WTC11 (cell line): ENCODE results near the gene ITPR2. TPM values are rescaled to one million over a fixed set of nuclear protein-coding genes. Genes with fewer than 3 reads are reported as not detected.

ENCODE experiments used
- ATAC-seq: fragments of 200-7000 bp; cut with Tn5 transposase; 2 replicates; pipeline ENCODE4 v1.10.0; 2021; ENCODE audit warnings: mild to moderate bottlenecking, moderate library complexity
- CTCF ChIA-PET: fragments of 300-600 bp; sonication (Branson Sonifier 250); formaldehyde crosslinking; loops from one replicate; lab custom pipeline; 2021; ENCODE audit warnings: antibody characterized with exemption; lab: Charles Lee
- POLR2A ChIA-PET: fragments of 350-600 bp; sonication (Branson Sonifier 250); formaldehyde crosslinking; loops from one replicate; lab custom pipeline; 2021; ENCODE audit warnings: antibody characterized with exemption; lab: Charles Lee
- DNase-seq: peaks from one replicate; pipeline ENCODE4 v3.0.0; 2021; ENCODE audit warnings: low spot score
- H3K27ac Mint-ChIP-seq: 2 replicates; pipeline ENCODE4 v1.8.0; 2021; ENCODE audit warnings: mixed read lengths
- H3K27me3 Mint-ChIP-seq: 2 replicates; pipeline ENCODE4 v1.8.0; 2021; ENCODE audit warnings: low read depth, mild to moderate bottlenecking, moderate library complexity, mixed read lengths
- H3K36me3 Mint-ChIP-seq: 2 replicates; pipeline ENCODE4 v1.8.0; 2021; ENCODE audit warnings: mixed read lengths
- H3K4me1 Mint-ChIP-seq: 2 replicates; pipeline ENCODE4 v1.8.0; 2022; ENCODE audit warnings: mixed read lengths
- H3K4me3 Mint-ChIP-seq: 2 replicates; pipeline ENCODE4 v1.8.0; 2021; ENCODE audit warnings: mild to moderate bottlenecking, moderate library complexity, mixed read lengths
- H3K9me3 Mint-ChIP-seq: 2 replicates; pipeline ENCODE4 v1.8.0; 2021; ENCODE audit warnings: mixed read lengths
- EMX1 ChIP-seq: fragments of 250-450 bp; sonication (Bioruptor Pico); IDR thresholded peaks from 2 replicates; pipeline ENCODE4 v1.8.0; 2021; ENCODE audit warnings: mild to moderate bottlenecking
- ESRRA ChIP-seq: sonication (generic); formaldehyde crosslinking; IDR thresholded peaks from 2 replicates; pipeline ENCODE4 v1.8.1; 2022; ENCODE audit warnings: mild to moderate bottlenecking, missing genetic modification reagents, borderline replicate concordance
- ETV6 ChIP-seq: sonication (generic); formaldehyde crosslinking; IDR thresholded peaks from 2 replicates; pipeline ENCODE4 v1.8.1; 2022; ENCODE audit warnings: mild to moderate bottlenecking, missing genetic modification reagents
- FOXK1 ChIP-seq: sonication (generic); formaldehyde crosslinking; IDR thresholded peaks from 2 replicates; pipeline ENCODE4 v1.8.0; 2022; ENCODE audit warnings: mild to moderate bottlenecking, moderate library complexity, missing genetic modification reagents
- GABPB1 ChIP-seq: sonication (generic); formaldehyde crosslinking; IDR thresholded peaks from 2 replicates; pipeline ENCODE4 v1.8.1; 2023; ENCODE audit warnings: mild to moderate bottlenecking, missing genetic modification reagents
- GRHL2 ChIP-seq: fragments of 250-450 bp; sonication (Bioruptor Pico); IDR thresholded peaks from 2 replicates; pipeline ENCODE4 v1.8.0; 2022; ENCODE audit warnings: mild to moderate bottlenecking, moderate library complexity; ENCODE audit not compliant: insufficient replicate concordance, severe bottlenecking
- GTF2I ChIP-seq: fragments of 250-450 bp; sonication (Bioruptor Pico); conservative IDR thresholded peaks from 2 replicates; pipeline ENCODE4 v1.4.0; 2021; ENCODE audit warnings: mild to moderate bottlenecking
- JAZF1 ChIP-seq: fragments of 250-450 bp; sonication (Bioruptor Pico); IDR thresholded peaks from 2 replicates; pipeline ENCODE4 v1.9.0; 2021; ENCODE audit warnings: moderate library complexity, mild to moderate bottlenecking, inconsistent platforms
- JUN ChIP-seq: sonication (generic); formaldehyde crosslinking; IDR thresholded peaks from 2 replicates; pipeline ENCODE4 v1.8.0; 2023; ENCODE audit warnings: mild to moderate bottlenecking, missing genetic modification reagents
- MXD4 ChIP-seq: fragments of 250-450 bp; sonication (Bioruptor Pico); IDR thresholded peaks from 2 replicates; pipeline ENCODE4 v1.8.0; 2021; ENCODE audit warnings: mild to moderate bottlenecking, moderate library complexity, borderline replicate concordance
- MYBL2 ChIP-seq: sonication (generic); formaldehyde crosslinking; IDR thresholded peaks from 2 replicates; pipeline ENCODE4 v1.8.1; 2023; ENCODE audit warnings: mild to moderate bottlenecking, moderate library complexity, missing genetic modification reagents
- NFYB ChIP-seq: sonication (generic); formaldehyde crosslinking; conservative IDR thresholded peaks from 2 replicates; pipeline ENCODE4 v1.8.0; 2022; ENCODE audit warnings: low read depth, missing genetic modification reagents
- NR2C2 ChIP-seq: sonication (generic); formaldehyde crosslinking; IDR thresholded peaks from 2 replicates; pipeline ENCODE4 v1.8.0; 2022; ENCODE audit warnings: mild to moderate bottlenecking, missing genetic modification reagents
- NR3C1 ChIP-seq: sonication (generic); formaldehyde crosslinking; conservative IDR thresholded peaks from 2 replicates; pipeline ENCODE4 v1.8.1; 2023; ENCODE audit warnings: low read depth, mild to moderate bottlenecking, missing genetic modification reagents
- SMAD4 ChIP-seq: sonication (generic); formaldehyde crosslinking; IDR thresholded peaks from 2 replicates; pipeline ENCODE4 v1.8.0; 2022; ENCODE audit warnings: mild to moderate bottlenecking, missing genetic modification reagents
- SOX15 ChIP-seq: fragments of 250-450 bp; sonication (Bioruptor Pico); IDR thresholded peaks from 2 replicates; pipeline ENCODE4 v1.9.0; 2021; ENCODE audit warnings: mild to moderate bottlenecking
- SP1 ChIP-seq: sonication (generic); formaldehyde crosslinking; conservative IDR thresholded peaks from 2 replicates; pipeline ENCODE4 v1.8.1; 2022; ENCODE audit warnings: missing genetic modification reagents
- ZNF317 ChIP-seq: sonication (generic); formaldehyde crosslinking; IDR thresholded peaks from 2 replicates; pipeline ENCODE4 v1.8.1; 2023; ENCODE audit warnings: low read depth, mild to moderate bottlenecking, moderate library complexity, missing genetic modification reagents, borderline replicate concordance
- ZNF416 ChIP-seq: fragments of 250-450 bp; sonication (Bioruptor Pico); IDR thresholded peaks from 2 replicates; pipeline ENCODE4 v1.9.0; 2021; ENCODE audit warnings: mild to moderate bottlenecking, inconsistent platforms
- ZNF423 ChIP-seq: fragments of 250-450 bp; sonication (Bioruptor Pico); IDR thresholded peaks from 2 replicates; pipeline ENCODE4 v2.1.2; 2022; ENCODE audit warnings: mild to moderate bottlenecking, moderate library complexity
- total RNA-seq: library from RNA; stranded (reverse); gene quantifications from 3 replicates; pipeline ENCODE4 v1.2.3, GENCODE V29; 2021
- TF ChIP-seq, protein P1 (sequence below): sonication (generic); formaldehyde crosslinking; IDR thresholded peaks from 2 replicates; pipeline ENCODE4 v1.8.1; 2023; ENCODE audit warnings: mild to moderate bottlenecking, missing genetic modification reagents, borderline replicate concordance
- TF ChIP-seq, protein P2 (sequence below): sonication (generic); formaldehyde crosslinking; IDR thresholded peaks from 2 replicates; pipeline ENCODE4 v1.8.0; 2022; ENCODE audit warnings: mild to moderate bottlenecking, missing genetic modification reagents
- TF ChIP-seq, protein P3 (sequence below): sonication (generic); formaldehyde crosslinking; IDR thresholded peaks from 2 replicates; pipeline ENCODE4 v1.8.1; 2023; ENCODE audit warnings: mild to moderate bottlenecking, missing genetic modification reagents, moderate library complexity
- TF ChIP-seq, protein P4 (sequence below): fragments of 200-600 bp; IDR thresholded peaks from 2 replicates; pipeline ENCODE4 v1.8.0; 2022; ENCODE audit warnings: antibody characterized with exemption
- TF ChIP-seq, protein P5 (sequence below): sonication (generic); formaldehyde crosslinking; conservative IDR thresholded peaks from 2 replicates; pipeline ENCODE4 v1.8.1; 2023; ENCODE audit warnings: mild to moderate bottlenecking, low read depth, missing genetic modification reagents, moderate library complexity

Gene ITPR2
- total RNA-seq, 1 experiment from 2014 or later: 50.7 TPM

DNA sequence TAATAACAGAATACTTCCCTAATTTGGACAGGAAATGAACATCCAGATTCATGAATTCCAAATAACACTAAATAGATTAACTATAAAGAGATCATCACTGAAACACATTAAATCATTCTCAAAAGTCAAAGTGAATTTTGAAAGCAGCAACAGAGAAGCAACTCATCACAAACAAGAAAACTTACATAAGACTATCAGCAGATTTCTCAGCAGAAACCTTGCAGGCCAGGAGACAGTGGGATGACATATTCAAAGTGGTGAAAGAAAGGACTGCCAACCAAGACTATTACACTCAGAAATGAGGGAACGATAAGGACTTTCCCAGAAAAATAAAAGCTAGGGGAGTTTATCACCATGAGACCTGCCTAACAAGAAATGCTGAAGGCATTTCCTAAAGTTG, 70.8 kb downstream of the ITPR2 start:
- no peak for DNase-seq
- TF ChIP-seq ETV6 (no peak), ZNF317 (CRISPR knock-in tag) (peak; percentile 93)
- CTCF ChIA-PET: no interaction called here

DNA sequence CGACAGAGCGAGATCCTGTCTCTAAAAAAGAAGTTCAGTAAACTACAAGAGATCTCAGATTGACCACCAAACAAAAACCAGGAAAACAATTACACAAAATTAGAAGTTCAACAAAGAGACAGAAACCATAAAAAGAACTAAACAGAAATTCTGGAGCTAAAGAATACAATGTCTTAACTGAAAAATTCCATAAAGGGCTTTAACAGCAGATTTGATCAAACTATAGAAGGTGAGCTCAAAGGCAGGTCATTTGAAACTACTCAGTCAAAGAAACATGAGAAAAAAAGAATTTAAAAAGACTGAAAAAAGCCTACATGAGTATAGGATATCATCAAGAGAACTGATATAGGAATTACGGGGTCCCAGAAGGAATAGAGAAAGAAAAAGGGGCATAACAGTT, 71.2 kb downstream of the ITPR2 start:
- no peak for DNase-seq
- Mint-ChIP-seq H3K4me3 (no peak overlapping the region), H3K9me3 (peaks cover 53% of the 10 kb centered on the region), H3K27ac (no peak overlapping the region), H3K27me3 (no peaks in the 10 kb centered on the region), H3K36me3 (peaks cover 44% of the 10 kb centered on the region), H3K4me1 (no peaks in the 10 kb centered on the region)
- POLR2A ChIA-PET: no interaction called here
- TF ChIP-seq FOXK1 (CRISPR knock-in tag) (no peak), MYBL2 (no peak), SP1 (CRISPR knock-in tag) (no peak), NR3C1 (CRISPR knock-in tag) (no peak), NFYB (CRISPR knock-in tag) (no peak), MXD4 (CRISPR knock-in tag) (no peak), JUN (CRISPR knock-in tag) (no peak), GRHL2 (CRISPR knock-in tag) (no peak), NR2C2 (CRISPR knock-in tag) (no peak), SMAD4 (CRISPR knock-in tag) (no peak), JAZF1 (CRISPR knock-in tag) (no peak), ZNF416 (CRISPR knock-in tag) (no peak), ZNF423 (CRISPR knock-in tag) (no peak), ZNF317 (CRISPR knock-in tag) (no peak), EMX1 (CRISPR knock-in tag) (no peak)
- TF ChIP-seq, protein P1, sequence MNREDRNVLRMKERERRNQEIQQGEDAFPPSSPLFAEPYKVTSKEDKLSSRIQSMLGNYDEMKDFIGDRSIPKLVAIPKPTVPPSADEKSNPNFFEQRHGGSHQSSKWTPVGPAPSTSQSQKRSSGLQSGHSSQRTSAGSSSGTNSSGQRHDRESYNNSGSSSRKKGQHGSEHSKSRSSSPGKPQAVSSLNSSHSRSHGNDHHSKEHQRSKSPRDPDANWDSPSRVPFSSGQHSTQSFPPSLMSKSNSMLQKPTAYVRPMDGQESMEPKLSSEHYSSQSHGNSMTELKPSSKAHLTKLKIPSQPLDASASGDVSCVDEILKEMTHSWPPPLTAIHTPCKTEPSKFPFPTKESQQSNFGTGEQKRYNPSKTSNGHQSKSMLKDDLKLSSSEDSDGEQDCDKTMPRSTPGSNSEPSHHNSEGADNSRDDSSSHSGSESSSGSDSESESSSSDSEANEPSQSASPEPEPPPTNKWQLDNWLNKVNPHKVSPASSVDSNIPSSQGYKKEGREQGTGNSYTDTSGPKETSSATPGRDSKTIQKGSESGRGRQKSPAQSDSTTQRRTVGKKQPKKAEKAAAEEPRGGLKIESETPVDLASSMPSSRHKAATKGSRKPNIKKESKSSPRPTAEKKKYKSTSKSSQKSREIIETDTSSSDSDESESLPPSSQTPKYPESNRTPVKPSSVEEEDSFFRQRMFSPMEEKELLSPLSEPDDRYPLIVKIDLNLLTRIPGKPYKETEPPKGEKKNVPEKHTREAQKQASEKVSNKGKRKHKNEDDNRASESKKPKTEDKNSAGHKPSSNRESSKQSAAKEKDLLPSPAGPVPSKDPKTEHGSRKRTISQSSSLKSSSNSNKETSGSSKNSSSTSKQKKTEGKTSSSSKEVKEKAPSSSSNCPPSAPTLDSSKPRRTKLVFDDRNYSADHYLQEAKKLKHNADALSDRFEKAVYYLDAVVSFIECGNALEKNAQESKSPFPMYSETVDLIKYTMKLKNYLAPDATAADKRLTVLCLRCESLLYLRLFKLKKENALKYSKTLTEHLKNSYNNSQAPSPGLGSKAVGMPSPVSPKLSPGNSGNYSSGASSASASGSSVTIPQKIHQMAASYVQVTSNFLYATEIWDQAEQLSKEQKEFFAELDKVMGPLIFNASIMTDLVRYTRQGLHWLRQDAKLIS (CRISPR knock-in tag): no peak
- TF ChIP-seq, all 79 proteins: peak for 0
- no peak for ATAC-seq
- CTCF ChIA-PET: no interaction called here

More for the DNA sequence above, 70.8 kb downstream of the ITPR2 start:
- POLR2A ChIA-PET: no interaction called here
- Mint-ChIP-seq H3K9me3 (peaks cover 52% of the 10 kb centered on the region), H3K27ac (no peak overlapping the region), H3K27me3 (no peaks in the 10 kb centered on the region), H3K4me1 (peaks cover 3% of the 10 kb centered on the region), H3K36me3 (peaks cover 44% of the 10 kb centered on the region), H3K4me3 (no peak overlapping the region)
- ATAC-seq: no peak

DNA sequence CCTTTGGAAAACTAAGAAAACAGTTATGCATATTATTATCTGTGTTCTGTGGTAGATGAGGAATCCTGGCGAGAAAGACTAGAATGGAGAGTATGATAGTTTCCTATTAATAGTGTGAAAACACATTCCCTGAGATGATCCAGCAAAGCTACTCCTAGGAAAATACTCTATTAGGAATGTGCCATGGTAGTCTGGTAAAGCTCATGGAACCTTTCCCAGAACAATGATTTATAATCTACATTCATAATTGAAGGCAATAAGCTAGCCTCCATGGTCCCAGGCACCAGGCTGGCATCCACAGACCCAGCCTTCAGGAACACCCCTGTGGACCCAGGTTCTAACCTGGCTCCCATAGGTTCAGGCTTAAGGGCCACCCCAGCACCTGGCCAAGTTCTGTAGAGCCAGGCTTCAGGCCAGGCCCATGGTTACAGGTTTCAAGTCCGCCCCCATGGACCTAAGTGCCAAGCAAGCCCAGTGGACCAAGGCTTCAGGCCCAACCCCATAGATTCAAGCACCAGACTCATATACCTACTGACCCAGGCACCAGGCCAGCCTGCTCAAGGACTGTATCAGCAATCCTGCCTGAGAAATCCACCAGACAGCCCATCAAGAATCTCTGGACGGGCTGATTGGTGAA, 72.2 kb downstream of the ITPR2 start:
- Mint-ChIP-seq H3K27ac (no peak overlapping the region), H3K4me3 (no peak overlapping the region), H3K36me3 (peaks cover 54% of the 10 kb centered on the region), H3K4me1 (no peaks in the 10 kb centered on the region), H3K27me3 (no peaks in the 10 kb centered on the region), H3K9me3 (peaks cover 63% of the 10 kb centered on the region)
- CTCF ChIA-PET: no interaction called here
- DNase-seq: no peak
- no peak for ATAC-seq
- POLR2A ChIA-PET: no interaction called here
- TF ChIP-seq SOX15: no peak
- TF ChIP-seq, protein P2, sequence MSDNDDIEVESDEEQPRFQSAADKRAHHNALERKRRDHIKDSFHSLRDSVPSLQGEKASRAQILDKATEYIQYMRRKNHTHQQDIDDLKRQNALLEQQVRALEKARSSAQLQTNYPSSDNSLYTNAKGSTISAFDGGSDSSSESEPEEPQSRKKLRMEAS: no peak
- no peak for TF ChIP-seq GTF2I
- no peak for TF ChIP-seq GABPB1 (CRISPR knock-in tag)
- TF ChIP-seq, protein P3, sequence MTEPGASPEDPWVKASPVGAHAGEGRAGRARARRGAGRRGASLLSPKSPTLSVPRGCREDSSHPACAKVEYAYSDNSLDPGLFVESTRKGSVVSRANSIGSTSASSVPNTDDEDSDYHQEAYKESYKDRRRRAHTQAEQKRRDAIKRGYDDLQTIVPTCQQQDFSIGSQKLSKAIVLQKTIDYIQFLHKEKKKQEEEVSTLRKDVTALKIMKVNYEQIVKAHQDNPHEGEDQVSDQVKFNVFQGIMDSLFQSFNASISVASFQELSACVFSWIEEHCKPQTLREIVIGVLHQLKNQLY (CRISPR knock-in tag): no peak
- TF ChIP-seq, protein P4, sequence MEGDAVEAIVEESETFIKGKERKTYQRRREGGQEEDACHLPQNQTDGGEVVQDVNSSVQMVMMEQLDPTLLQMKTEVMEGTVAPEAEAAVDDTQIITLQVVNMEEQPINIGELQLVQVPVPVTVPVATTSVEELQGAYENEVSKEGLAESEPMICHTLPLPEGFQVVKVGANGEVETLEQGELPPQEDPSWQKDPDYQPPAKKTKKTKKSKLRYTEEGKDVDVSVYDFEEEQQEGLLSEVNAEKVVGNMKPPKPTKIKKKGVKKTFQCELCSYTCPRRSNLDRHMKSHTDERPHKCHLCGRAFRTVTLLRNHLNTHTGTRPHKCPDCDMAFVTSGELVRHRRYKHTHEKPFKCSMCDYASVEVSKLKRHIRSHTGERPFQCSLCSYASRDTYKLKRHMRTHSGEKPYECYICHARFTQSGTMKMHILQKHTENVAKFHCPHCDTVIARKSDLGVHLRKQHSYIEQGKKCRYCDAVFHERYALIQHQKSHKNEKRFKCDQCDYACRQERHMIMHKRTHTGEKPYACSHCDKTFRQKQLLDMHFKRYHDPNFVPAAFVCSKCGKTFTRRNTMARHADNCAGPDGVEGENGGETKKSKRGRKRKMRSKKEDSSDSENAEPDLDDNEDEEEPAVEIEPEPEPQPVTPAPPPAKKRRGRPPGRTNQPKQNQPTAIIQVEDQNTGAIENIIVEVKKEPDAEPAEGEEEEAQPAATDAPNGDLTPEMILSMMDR: no peak
- no peak for TF ChIP-seq EMX1 (CRISPR knock-in tag)
- no peak for TF ChIP-seq ZNF416 (CRISPR knock-in tag)
- TF ChIP-seq, protein P5, sequence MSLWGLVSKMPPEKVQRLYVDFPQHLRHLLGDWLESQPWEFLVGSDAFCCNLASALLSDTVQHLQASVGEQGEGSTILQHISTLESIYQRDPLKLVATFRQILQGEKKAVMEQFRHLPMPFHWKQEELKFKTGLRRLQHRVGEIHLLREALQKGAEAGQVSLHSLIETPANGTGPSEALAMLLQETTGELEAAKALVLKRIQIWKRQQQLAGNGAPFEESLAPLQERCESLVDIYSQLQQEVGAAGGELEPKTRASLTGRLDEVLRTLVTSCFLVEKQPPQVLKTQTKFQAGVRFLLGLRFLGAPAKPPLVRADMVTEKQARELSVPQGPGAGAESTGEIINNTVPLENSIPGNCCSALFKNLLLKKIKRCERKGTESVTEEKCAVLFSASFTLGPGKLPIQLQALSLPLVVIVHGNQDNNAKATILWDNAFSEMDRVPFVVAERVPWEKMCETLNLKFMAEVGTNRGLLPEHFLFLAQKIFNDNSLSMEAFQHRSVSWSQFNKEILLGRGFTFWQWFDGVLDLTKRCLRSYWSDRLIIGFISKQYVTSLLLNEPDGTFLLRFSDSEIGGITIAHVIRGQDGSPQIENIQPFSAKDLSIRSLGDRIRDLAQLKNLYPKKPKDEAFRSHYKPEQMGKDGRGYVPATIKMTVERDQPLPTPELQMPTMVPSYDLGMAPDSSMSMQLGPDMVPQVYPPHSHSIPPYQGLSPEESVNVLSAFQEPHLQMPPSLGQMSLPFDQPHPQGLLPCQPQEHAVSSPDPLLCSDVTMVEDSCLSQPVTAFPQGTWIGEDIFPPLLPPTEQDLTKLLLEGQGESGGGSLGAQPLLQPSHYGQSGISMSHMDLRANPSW (CRISPR knock-in tag): no peak
- TF ChIP-seq ETV6: no peak
- no peak for TF ChIP-seq ESRRA (CRISPR knock-in tag)
